ENCODE measurements around the gene RALA.

GRCh38 chr7:39588416-39588815 is 35.0 kb upstream of the RALA start:
- TF ChIP-seq, protein P1, sequence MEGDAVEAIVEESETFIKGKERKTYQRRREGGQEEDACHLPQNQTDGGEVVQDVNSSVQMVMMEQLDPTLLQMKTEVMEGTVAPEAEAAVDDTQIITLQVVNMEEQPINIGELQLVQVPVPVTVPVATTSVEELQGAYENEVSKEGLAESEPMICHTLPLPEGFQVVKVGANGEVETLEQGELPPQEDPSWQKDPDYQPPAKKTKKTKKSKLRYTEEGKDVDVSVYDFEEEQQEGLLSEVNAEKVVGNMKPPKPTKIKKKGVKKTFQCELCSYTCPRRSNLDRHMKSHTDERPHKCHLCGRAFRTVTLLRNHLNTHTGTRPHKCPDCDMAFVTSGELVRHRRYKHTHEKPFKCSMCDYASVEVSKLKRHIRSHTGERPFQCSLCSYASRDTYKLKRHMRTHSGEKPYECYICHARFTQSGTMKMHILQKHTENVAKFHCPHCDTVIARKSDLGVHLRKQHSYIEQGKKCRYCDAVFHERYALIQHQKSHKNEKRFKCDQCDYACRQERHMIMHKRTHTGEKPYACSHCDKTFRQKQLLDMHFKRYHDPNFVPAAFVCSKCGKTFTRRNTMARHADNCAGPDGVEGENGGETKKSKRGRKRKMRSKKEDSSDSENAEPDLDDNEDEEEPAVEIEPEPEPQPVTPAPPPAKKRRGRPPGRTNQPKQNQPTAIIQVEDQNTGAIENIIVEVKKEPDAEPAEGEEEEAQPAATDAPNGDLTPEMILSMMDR (IDR thresholded peaks at IDR 0.05; ENCODE audit: insufficient read depth, low read length, poor library complexity, severe bottlenecking): no peak
- TF ChIP-seq EZH2phosphoT487 (conservative IDR thresholded peaks at IDR 0.05; ENCODE audit: low read length): no peak

Data from SU-DHL-6 (cell line).